Muscle layer of colon (tissue), 2 donors: ENCODE data around the gene B4GALT4.
"Not testable (repeated sequence)": the region's sequence is repeated elsewhere in the genome, so short reads cannot be mapped to it uniquely, and the experiment has no call there.

ENCODE experiments used
- H3K27ac ChIP-seq: one replicate; pipeline ENCODE4 v1.7.0; 2013; ENCODE audit warnings: low read depth, mild to moderate bottlenecking, low read length, moderate library complexity
- H3K27me3 ChIP-seq, 2 donors: one replicate each; pipeline ENCODE4 v1.7.0; 2013; ENCODE audit warnings: low read length in 2 of 2, mild to moderate bottlenecking in 2 of 2; ENCODE audit not compliant: insufficient read depth in 2 of 2, control insufficient read depth in 1 of 2
- H3K36me3 ChIP-seq: one replicate; pipeline ENCODE4 v1.7.0; 2013; ENCODE audit warnings: mild to moderate bottlenecking, low read length; ENCODE audit not compliant: insufficient read depth
- H3K4me1 ChIP-seq: one replicate; pipeline ENCODE4 v1.7.0; 2013; ENCODE audit warnings: mild to moderate bottlenecking, low read length; ENCODE audit not compliant: insufficient read depth
- H3K4me3 ChIP-seq, 2 donors: one replicate each; pipeline ENCODE4 v1.7.0; 2013; ENCODE audit warnings: low read length in 2 of 2, low read depth in 1 of 2, mild to moderate bottlenecking in 1 of 2, moderate library complexity in 1 of 2
- H3K9ac ChIP-seq: one replicate; pipeline ENCODE4 v1.7.0; 2013; ENCODE audit warnings: low read length
- H3K9me3 ChIP-seq: one replicate; pipeline ENCODE4 v1.7.0; 2013; ENCODE audit warnings: mild to moderate bottlenecking, low read length
- donor health status: abdominal sarcoma.
- donor health status: Adenocarcinoma of cecum.

B4GALT4 gene

DNA sequence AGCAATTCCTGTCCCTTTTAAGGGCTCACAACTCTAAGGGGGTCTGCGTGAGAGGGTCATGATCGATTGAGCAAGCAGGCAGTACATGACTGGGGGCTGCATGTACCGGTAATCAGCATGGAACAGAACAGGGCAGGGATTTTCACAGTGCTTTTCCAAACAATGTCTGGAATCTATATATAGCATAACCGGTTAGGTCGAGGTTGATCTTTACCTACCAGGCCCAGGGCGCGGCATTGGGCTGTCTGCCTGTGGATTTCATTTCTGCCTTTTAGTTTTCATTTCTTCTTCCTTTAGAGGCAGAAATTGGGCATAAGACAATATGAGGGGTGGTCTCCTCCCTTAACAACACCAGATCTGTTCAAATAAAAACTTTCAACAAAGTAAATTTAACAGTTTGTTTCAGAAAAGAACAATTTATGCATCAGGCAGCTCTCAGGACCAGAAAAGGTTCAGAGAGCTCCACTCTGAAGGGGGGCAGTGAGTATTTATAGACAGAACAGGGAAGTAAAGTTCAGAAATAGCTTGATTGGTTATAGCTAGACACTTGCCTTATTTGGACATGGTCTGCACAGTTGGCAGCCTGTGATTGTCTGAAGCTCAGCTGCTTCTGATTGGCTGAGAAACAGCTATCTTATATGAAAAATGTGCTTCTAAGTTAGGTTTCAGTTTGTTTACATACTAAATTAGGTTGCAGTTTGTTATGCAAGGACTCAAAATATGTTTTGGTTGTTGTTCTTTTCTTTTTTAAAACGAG is 17.2 kb upstream of the B4GALT4 start:
- H3K4me3 ChIP-seq, result no peak overlapping the region
- no peaks in the 10 kb centered on the region for H3K9me3 ChIP-seq
- H3K36me3 ChIP-seq, result no peaks in the 10 kb centered on the region
- H3K27me3 ChIP-seq, result no peaks in the 10 kb centered on the region
- H3K9ac ChIP-seq, result no peak overlapping the region
- H3K4me1 ChIP-seq, result no peaks in the 10 kb centered on the region
- no peak overlapping the region for H3K27ac ChIP-seq

DNA sequence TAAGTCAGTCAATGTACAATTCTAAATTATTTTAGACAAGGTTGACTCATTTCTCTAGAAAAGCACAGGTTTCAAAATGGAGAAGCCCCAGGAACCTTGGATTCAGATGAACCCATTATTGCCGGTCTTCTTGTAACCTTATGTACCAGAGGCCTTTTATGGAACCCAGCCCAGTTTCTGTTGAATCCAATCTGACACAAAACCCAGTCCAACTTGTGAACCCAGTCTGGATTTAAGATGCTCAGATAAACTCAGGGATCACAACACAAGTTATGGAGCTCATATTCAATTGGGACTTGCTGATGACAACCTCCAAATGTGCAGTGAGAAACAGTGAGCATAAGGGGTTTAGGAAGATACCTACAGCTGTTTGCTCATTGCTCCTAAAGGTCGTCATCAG is 16.4 kb upstream of the B4GALT4 start:
- H3K27me3 ChIP-seq, result no peaks in the 10 kb centered on the region
- H3K27ac ChIP-seq, result no peak overlapping the region
- no peak overlapping the region for H3K4me3 ChIP-seq
- H3K36me3 ChIP-seq, result no peaks in the 10 kb centered on the region
- no peak overlapping the region for H3K9ac ChIP-seq
- no peaks in the 10 kb centered on the region for H3K4me1 ChIP-seq
- no peaks in the 10 kb centered on the region for H3K9me3 ChIP-seq

DNA sequence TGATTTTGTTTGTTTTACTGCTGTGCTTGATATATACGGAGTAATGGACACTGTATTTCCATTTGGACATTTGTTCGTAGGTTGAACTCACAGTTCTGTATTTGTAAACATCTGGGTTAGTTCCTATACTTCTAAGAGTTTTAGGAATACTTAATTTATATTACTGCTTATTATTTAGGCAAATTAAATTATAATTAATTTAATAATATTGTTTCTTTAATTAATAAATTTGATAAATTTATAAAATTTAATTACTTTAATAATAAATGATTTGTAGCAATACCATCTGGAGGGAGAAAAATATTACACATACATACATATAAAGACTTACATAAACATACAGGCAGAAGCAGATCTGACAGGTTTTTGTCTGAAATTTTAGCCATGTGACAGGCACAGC is 14.5 kb upstream of the B4GALT4 start:
- Histone ChIP-seq H3K4me3 (no peak overlapping the region), H3K4me1 (no peaks in the 10 kb centered on the region), H3K9ac (no peak overlapping the region), H3K27me3 (no peaks in the 10 kb centered on the region), H3K27ac (no peak overlapping the region), H3K9me3 (no peaks in the 10 kb centered on the region), H3K36me3 (no peaks in the 10 kb centered on the region)

DNA sequence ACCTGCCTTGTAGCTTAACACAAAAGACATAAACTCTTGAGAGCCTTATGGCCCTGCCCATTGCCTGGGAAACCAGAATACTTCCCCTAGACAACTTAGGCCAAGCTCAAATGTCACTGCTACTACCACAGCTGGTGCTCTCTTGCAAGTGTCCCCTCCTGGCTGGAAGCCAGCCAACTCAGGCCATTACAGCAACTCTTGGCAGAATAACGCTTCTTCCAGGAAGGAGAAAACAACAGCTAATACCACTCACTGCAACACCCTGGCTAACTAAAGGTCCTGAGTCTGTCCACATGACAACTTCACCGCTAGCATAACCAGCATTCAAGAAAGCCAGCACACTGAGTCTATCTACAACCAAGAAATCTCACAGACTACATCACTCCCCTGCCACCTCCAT is 5.1 kb upstream of the B4GALT4 start:
- peaks cover 6% of the 10 kb centered on the region for H3K9me3 ChIP-seq

DNA sequence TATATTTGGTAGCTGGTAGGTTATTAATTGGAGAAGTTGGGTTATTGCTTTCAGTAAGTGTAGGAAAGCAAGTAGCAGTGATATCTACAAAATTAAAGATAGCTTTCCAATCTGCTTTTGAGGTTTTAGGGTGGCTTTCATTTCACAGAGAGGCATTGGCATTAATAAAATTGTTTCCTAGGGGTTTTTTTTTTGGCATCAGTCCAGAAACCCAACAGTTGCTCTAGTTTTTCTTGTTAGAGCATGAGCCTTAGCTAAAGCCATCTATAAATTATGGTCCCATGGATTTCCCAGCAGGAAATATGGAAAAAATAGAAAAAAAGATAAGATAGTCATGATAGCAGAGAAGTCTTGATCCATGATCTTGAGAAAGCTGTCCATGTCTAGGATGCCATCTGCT is 3.0 kb upstream of the B4GALT4 start:
- Histone ChIP-seq H3K27ac (no peak overlapping the region), H3K4me1 (peaks cover 15% of the 10 kb centered on the region), H3K4me3 (no peak overlapping the region), H3K9me3 (peaks cover 5% of the 10 kb centered on the region), H3K36me3 (no peaks in the 10 kb centered on the region), H3K27me3 (no peaks in the 10 kb centered on the region), H3K9ac (no peak overlapping the region)

More for the DNA sequence above, 5.1 kb upstream of the B4GALT4 start:
- Histone ChIP-seq H3K36me3 (no peaks in the 10 kb centered on the region), H3K27me3 (no peaks in the 10 kb centered on the region), H3K4me1 (peaks cover 8% of the 10 kb centered on the region), H3K9ac (no peak overlapping the region), H3K4me3 (no peak overlapping the region), H3K27ac (no peak overlapping the region)

DNA sequence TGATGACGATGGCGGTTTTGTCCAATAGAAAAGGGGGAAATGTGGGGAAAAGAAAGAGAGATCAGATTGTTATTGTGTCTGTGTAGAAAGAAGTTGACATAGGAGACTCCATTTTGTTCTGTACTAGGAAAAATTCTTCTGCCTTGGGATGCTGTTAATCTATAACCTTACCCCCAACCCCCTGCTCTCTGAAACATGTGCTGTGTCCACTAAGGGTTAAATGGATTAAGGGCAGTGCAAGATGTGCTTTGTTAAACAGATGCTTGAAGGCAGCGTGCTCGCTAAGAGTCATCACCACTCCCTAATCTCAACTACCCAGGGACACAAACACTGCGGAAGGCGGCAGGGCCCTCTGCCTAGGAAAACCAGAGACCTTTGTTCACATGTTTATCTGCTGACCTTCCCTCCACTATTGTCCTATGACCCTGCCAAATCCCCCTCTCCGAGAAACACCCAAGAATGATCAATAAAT is 2.4 kb upstream of the B4GALT4 start:
- not testable (repeated sequence) for H3K9ac ChIP-seq, H3K36me3 ChIP-seq, H3K27me3 ChIP-seq, H3K27ac ChIP-seq, H3K4me3 ChIP-seq, H3K9me3 ChIP-seq
- H3K4me1 ChIP-seq, result peaks cover 15% of the 10 kb centered on the region

DNA sequence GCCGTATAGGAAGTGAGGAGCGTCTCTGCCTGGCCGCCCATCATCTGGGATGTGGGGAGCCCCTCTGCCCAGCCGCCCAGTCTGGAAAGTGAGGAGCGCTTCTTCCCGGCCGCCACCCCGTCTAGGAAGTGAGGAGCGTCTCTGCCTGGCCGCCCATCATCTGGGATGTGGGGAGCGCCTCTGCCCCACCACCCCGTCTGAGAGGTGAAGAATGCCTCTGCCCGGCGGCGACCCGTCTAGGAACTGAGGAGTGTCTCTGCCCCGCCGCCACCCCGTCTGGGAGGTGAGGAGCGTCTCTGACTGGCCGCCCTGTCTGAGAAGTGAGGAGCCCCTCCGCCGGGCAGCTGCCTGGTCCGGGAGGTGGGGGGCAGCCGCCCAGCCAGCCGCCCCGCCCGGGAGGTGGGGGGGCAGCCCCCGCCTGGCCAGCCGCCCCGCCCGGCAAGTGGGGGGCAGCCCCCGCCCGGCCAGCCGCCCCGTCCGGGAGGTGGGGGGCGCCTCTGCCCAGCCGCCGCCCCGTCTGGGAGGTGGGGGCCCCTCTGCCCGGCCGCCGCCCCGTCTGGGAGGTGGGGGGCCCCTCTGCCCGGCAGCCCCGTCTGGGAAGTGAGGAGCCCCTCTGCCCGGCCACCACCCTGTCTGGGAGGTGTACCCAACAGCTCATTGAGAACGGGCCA is 1.8 kb upstream of the B4GALT4 start:
- not testable (repeated sequence) for H3K4me3 ChIP-seq, H3K9me3 ChIP-seq, H3K9ac ChIP-seq, H3K27ac ChIP-seq, H3K36me3 ChIP-seq, H3K27me3 ChIP-seq
- H3K4me1 ChIP-seq, result peaks cover 15% of the 10 kb centered on the region

DNA sequence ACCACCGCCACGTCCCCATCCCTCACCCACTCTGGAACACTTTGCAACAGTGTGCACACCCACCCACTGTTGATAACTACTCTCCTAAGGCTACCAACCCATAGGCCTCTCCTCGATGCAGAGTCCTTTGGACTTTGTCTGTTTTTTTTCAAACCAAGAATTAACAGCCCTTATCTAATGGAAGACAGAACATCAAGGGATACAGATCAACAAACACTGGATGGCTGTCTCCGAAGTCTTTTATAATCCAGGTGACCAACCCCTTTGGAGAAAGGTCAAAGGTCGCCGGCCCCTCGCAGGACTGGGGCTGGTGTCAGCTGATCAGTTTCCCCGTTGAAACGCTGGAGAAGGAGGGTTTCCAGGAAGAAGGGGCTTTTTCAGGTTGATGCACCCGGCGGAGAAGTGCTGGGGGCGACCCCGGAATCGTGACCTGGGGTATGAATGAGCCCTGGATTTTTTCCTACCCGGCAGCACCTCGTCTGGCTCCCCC is 532 bp downstream of the B4GALT4 start:
- peaks cover 7% of the 10 kb centered on the region for H3K36me3 ChIP-seq
- no peaks in the 10 kb centered on the region for H3K27me3 ChIP-seq
- peaks cover 15% of the 10 kb centered on the region for H3K4me1 ChIP-seq
- H3K4me3 ChIP-seq, result peak overlapping the region; percentile 62 to 71
- H3K9me3 ChIP-seq, result no peaks in the 10 kb centered on the region
- peak overlapping the region; percentile 55 for H3K9ac ChIP-seq
- H3K27ac ChIP-seq, result peak overlapping the region; percentile 67

DNA sequence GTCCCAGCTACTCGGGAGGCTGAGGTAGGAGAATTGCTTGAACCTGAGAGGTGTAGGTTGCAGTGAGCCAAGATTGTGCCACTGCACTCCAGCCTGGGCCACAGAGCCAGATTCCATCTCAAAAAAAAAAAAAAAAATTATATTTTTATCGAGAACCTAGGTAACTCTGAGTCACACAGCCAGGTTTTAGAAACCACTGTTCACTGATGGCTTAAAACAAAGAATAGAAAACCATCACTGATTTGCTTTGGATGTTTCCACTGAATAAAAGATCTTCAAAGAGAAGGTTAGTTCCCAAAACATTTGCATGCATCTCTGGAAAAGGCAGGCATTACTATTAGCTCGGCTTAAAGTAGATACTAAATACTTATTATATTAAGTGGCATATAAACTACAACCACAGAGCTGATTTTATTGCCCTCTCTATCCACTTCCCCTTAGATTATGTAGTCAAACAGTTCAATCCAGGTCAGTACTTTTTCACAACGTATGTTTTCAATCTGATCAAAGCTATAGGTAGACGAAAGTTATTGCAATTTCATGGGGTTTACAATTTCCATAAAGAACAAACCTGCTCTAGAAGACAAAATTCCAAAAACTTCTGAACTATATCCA is 1.4 kb downstream of the B4GALT4 start:
- Histone ChIP-seq H3K27ac (peak overlapping the region; percentile 67), H3K9ac (no peak overlapping the region), H3K9me3 (no peaks in the 10 kb centered on the region), H3K4me1 (peaks cover 15% of the 10 kb centered on the region), H3K36me3 (peaks cover 7% of the 10 kb centered on the region), H3K27me3 (no peaks in the 10 kb centered on the region), H3K4me3 (peak overlapping the region in 1 of 2 donors; percentile 71)

DNA sequence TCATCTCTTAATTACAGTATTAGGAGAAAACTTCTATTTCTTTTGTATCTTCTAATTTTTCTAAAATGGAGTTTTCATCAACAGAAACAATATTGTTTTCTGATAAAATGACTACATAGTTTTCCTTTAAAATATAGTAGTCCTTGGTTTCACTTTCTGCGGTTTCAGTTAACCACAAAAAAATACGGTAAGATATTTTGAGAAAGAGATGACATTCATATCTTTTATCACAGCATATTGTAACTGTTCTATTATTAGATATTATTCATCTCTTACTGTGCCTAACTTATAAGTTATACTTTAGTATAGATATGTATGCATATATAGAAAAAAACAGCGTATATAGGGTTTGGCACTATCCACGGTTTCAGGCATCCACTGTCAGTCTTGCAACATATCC is 2.3 kb downstream of the B4GALT4 start:
- no peak overlapping the region for H3K4me3 ChIP-seq
- peaks cover 15% of the 10 kb centered on the region for H3K4me1 ChIP-seq
- H3K9me3 ChIP-seq, result no peaks in the 10 kb centered on the region
- H3K9ac ChIP-seq, result no peak overlapping the region
- H3K36me3 ChIP-seq, result peaks cover 9% of the 10 kb centered on the region
- no peaks in the 10 kb centered on the region for H3K27me3 ChIP-seq
- no peak overlapping the region for H3K27ac ChIP-seq

DNA sequence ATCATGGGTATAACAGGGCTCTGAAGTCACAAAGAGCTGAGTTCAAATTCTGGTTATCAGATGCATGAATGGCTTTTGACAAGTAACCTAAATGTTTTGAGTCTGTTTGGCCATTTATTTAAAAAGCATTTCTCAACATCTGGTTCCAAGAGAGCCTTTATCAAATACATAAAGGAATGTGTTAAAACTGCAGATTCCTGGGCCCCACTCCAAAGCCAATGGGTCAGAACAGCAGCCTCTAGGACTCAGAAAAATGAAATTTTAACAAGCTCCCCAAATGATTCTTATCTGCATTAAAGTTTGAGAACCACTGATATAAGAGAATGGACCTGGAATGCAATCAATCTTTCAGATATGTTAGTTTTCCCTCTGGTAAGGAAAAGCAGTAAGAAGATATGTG is 3.4 kb downstream of the B4GALT4 start:
- Histone ChIP-seq H3K27ac (no peak overlapping the region), H3K4me3 (no peak overlapping the region), H3K27me3 (no peaks in the 10 kb centered on the region), H3K4me1 (peaks cover 15% of the 10 kb centered on the region), H3K36me3 (peaks cover 15% of the 10 kb centered on the region), H3K9me3 (no peaks in the 10 kb centered on the region), H3K9ac (no peak overlapping the region)
